Endometrial microvascular endothelial cells (primary cell): ENCODE data around the gene CAMK2G. TPM values are rescaled to one million over a fixed set of nuclear protein-coding genes. Genes with fewer than 3 reads are reported as not detected.

Experiments
- in situ Hi-C: cut with HindIII; loops from 2 replicates; pipeline ENCODE4 v1.10.0; 2017; ENCODE audit warnings: low sequenced_read_pairs, low pct_unique_long_range_greater_than_20kb; ENCODE audit errors: inconsistent ontology term
- total RNA-seq: library from RNA; depleted of rRNA; stranded (reverse); fragments of >200 nt; gene quantifications from one replicate; pipeline ENCODE4 v1.2.3, GENCODE V29; 2015; ENCODE audit errors: inconsistent ontology term

The CAMK2G gene
- total RNA-seq, 1 donor from 2014 or later = 21.5 TPM

DNA sequence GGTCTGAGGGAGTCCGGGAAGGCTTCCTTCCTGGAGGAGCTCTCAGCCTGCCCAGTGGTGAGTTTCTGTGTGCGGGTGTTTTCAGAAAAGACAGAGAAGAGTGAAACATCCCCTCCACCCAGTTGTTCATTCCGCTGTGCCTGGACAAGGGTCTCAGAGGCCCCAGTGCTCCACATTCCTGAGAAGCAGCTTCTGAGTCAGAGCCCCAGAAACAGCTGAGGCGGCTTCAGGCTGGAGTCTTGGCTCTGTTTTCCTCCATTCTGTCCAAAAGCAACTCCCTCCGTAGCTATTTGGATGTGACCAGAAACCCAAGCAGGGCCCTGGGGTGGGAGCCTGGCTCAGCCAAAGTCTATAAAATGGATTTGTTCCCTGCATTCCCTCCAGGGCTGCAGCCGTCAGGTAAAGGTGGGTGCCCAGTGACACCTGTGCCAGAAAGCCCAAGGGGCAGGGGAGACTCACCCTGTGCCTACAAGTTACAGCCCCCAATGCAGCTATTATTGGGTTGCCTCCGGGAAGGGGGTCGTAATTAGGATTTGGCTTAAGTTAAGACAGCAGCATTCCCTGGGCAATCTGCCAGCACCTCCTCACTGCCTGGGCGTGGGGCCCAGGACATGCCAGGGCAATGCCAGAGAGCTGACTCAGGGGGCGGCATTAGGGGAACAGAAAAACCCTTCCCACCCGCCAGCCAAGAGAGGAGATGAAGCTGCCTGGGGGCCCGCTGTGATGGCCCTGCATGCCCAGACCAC is 13.1 kb upstream of the CAMK2G start:
- in situ Hi-C loops = no loop called here

- in situ Hi-C loops = no loop called here
These were observed 12.4 kb upstream of the CAMK2G start for GRCh38 chr10:73886661-73887293.

DNA sequence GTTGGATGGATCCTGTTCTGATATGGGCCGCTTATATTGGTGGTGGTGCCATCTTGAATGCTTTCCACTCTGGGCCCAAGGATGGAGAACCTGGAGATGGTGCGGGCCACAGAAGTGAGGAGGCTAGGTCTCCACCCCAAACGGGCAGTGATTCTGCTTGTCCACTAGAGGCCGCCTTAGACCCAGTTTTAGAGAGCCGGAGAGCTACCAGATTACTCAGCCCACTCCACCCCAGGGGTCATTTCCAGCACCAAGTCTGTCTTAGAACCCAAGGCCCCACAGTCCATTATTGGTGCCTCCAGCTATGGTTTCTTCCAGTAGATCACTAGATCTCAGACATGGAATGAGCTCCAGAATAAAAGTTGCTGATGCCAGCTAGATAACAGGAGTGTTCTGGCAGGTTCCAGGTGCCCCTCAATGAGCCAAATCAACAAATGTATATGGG is 11.8 kb upstream of the CAMK2G start:
- in situ Hi-C loops = no loop called here

DNA sequence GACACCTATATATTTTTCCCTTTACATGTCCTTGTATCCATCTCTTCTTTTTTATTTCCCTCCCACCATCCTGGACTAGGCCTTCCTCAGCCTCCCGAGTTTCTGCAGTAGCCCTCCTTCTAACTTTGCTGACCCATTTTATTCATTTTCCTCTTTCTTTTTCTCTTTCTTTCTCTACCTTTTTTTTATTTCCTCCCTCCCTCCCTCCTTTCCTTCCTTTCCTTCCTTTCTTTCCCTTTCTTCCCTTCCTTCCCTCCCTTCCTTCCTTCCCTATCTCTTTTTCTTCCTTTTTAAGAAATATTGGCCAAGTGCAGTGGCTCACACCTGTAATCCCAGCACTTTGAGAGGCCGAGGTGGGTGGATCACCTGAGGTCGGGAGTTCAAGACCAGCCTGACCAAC is 9.7 kb upstream of the CAMK2G start:
- in situ Hi-C loops = no loop called here

- in situ Hi-C loops = no loop called here
These were observed 7.0 kb upstream of the CAMK2G start for GRCh38 chr10:73881221-73881919.

GRCh38 chr10:73879296-73880173 is 5.2 kb upstream of the CAMK2G start:
- in situ Hi-C loops = no loop called here

- in situ Hi-C loops = no loop called here
These were observed 4.0 kb upstream of the CAMK2G start for GRCh38 chr10:73878365-73878764.

DNA sequence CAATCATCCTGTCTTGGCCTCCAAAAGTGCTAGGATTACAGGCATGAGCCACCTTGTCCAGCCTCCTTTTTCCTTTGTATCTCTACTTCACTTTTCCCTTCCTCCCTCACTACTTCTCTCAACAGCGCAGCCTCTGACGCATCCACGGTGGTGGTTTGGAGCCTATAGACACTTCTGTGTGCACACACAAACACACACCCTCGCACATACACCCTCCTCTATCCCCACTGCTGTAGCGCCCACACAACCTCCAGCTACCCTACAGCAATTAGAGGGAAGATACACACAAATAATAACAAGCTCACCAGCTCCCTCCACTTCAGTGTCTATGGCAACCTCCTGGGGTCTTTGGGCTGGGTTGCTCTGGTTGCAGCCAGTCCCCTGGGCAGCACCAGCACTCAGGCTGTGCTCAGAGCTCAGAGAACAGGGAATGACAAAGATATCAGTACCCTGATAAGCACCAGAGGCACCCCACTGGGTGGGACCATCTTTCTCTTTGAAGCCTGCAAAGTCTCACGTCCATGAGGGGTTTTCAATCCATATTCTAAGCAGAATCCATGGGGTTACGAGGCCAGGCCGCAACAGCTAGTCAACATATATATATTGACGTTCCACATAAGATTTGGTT is 3.3 kb upstream of the CAMK2G start:
- in situ Hi-C loops = no loop called here

GRCh38 chr10:73876971-73877370 is 2.6 kb upstream of the CAMK2G start:
- in situ Hi-C loops = no loop called here

DNA sequence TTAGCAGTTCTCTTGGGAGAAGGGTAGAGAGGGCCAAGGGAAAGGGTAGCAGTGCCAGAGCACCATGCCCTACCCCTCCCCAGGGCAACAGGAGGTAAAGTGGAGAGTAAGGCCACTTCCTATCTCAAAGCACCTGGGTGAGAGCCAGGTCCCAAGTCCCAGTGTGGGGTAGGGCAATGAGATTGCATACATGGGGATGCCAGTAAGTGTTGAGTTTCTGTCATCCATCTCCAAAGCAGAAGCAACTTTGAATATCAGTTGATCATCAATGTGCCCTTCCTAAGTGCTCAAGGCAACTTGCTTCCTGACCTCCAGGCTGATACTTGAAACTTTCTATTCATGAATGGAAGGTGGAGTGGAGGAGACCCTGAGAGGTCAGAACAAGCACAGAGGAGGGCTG is 2.2 kb upstream of the CAMK2G start:
- in situ Hi-C loops = no loop called here

- in situ Hi-C loops = no loop called here
These were observed 1.8 kb upstream of the CAMK2G start for GRCh38 chr10:73876157-73876556.

- in situ Hi-C loops = no loop called here
These were observed 752 bp upstream of the CAMK2G start for GRCh38 chr10:73875139-73875475.

DNA sequence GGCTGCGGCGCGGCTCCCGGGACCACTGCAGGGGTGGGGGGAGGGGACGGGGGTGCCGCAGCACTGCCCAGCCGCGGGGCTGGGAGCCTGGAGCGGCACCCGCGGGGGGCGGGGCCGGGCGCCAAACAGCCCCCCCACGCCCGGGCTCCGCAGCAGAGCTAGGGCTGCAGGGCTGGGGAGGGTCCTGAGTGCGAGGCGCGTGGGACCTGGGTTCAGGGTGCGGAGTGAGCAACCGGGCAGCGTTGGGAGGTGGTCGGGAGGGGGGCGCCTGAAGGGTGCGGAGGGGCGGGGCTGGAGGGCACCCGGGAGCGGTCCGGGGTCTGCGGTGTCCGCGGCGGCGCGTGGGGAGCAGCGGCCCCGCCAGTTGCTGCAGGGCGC is 528 bp downstream of the CAMK2G start:
- in situ Hi-C loops = no loop called here

DNA sequence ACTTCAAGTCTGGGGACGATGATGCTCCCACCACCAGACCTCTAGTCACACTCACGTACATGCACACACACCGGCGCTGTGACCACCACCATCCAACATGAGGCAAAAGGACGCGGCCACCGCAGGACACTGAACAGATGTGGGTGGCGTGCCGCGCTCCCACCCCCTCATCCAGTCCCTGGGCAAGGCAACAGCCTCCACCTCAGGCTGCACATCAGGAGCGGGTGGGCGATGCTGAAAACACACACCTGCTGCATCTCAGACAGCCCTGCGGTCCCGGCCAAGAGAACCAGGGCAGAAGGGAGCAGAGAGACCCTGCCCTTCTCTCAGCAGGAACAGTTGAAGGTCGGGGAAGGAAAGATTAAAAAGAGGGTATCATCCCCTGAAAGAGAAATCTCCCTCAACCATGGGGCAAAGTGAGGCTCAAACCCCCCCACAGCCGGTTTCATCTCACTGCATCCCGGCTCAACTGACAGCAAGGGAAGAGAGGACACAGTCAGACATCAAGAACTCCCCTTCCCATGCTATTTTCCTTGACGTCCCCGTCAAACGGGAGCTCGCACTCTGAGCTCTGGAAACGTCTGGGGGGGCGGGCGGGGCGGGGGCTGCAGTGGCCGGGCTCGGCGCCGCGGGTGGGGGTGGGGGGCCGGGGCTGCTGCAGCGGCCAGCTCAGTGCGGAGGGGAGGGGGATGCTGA is 1.1 kb downstream of the CAMK2G start:
- in situ Hi-C loops = no loop called here

DNA sequence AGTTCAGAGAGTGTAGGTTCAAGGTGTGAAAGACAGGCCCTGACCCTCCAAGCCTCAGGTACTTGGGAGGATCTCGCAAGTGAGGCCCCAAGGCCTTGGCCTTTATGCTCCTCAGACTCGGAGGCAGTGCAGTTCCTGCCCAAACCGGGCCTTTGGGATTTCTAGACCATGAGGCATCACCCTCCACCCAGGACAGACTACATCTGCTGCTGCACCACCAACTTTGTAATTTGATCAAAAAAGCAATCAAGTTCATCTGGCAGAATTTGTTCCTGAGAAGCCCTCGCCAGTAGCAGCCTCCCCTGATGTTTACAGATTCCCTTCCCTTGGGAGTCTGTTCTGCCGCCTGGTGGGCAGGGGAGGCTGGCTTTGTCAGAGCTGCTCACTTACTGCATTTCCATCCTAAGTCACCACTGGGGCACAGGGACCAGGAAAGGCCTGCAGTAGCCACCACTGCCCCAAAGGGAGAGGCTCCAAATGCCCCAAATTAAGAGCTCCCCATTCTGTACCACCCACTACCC is 2.1 kb downstream of the CAMK2G start:
- in situ Hi-C loops = no loop called here

DNA sequence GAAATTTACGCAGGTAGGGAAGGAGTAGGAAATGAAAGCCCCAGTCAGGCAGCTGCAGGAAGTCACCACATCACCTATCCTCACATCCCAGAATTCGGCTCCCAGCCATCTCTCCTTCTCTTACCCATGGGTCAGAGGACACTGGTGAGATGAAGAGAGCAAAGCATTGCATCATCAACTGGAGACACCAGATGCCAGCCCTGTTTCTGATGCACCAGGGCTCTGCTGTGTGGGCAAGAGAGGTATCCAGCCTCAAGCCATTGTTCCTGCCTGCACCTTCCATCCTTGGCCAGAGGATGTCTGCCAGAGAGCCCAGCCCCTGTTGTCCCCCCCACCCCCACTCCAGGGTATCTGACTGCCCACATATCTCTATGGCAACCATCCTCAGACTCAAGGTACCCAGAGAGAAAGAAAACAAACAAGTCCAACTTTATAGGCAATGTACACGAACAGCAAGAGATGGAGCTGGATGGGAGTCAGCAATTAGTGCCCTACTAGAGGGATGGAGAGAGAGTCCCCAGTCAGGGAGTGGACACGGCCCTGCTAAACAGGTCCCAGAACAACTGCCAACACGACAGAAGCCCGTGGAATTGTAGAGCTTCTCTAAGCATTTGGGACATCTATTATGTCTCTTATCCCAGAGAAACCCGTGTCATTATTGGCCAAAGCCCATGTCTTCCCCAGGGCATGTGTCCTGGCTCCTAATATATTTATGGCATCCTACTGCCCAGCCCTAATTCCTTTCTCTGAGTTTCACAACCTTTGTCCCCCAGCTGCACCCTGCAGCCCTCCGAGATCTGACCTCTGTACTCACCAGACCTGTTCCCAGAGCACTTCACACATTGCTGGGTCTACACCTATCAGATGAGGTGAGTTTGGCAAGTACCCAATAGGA is 2.8 kb downstream of the CAMK2G start:
- in situ Hi-C loops = no loop called here

DNA sequence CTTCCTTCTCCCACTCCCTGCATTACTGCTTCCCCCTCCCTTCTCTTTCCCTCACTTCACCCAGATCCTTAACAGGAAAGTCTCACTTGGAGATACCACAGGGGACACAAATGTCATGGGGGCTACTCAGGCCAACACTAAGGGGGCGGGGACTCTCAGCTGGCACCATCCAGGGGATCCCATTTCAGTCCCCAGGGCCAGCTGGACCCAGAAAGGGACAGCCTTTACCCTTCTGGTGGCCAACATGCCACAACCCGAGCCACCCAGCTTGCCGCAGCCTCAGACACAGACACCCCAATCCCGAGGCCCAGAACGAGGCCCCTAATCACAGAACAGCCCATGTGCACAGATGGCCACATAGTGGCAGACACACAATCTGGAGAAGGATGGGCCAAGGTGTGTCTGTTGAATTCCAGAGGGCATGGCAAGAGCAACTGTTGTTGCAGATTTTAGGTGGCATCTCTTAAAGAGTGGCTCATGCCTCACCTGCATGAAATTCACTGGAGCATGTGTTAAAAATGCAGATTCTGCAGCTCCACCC is 5.6 kb downstream of the CAMK2G start:
- in situ Hi-C loops = no loop called here
